ENCODE results near the gene ITPR2. TPM values are rescaled to one million over a fixed set of nuclear protein-coding genes. Genes with fewer than 3 reads are reported as not detected.
A peak's percentile ranks its signal among the peaks of the same experiment; 100 is the strongest.

The ITPR2 gene
- total RNA-seq, 1 donor from 2014 or later: 16.3 TPM

DNA sequence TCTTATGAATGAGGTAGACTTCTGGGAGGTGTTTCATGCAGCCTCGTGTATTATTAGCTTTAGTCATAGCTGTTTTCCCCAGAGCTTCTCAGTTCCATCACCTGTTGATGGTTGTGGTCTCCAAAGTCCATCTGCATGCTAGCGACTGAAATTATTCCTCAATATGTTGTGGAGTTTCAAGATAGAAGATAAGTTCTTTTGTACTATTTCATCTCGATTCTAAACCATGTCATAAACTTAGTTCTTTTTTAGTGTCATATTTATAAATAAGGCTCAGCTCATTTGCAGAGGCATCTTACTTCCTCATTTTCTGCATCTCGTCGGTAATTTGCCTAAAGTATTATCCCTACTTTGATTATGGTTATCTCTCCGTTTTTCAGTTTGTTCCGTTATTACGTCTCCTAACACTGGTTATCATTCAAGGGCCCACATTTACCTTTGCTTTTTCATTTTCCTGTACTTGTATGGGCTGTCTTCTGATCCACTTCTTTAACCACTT lies 119.1 kb downstream of the ITPR2 start:
- H3K36me3 ChIP-seq (ENCODE audit: control insufficient read depth, insufficient read depth, low read length): no peaks in the 10 kb centered on the region
- no peak for DNase-seq (ENCODE audit: low read depth)
- no peak overlapping the region for H3K4me3 ChIP-seq (ENCODE audit: low read depth, low read length)
- H3K27me3 ChIP-seq (ENCODE audit: control insufficient read depth, insufficient read depth, low read length): no peaks in the 10 kb centered on the region
- TF ChIP-seq, protein P1, sequence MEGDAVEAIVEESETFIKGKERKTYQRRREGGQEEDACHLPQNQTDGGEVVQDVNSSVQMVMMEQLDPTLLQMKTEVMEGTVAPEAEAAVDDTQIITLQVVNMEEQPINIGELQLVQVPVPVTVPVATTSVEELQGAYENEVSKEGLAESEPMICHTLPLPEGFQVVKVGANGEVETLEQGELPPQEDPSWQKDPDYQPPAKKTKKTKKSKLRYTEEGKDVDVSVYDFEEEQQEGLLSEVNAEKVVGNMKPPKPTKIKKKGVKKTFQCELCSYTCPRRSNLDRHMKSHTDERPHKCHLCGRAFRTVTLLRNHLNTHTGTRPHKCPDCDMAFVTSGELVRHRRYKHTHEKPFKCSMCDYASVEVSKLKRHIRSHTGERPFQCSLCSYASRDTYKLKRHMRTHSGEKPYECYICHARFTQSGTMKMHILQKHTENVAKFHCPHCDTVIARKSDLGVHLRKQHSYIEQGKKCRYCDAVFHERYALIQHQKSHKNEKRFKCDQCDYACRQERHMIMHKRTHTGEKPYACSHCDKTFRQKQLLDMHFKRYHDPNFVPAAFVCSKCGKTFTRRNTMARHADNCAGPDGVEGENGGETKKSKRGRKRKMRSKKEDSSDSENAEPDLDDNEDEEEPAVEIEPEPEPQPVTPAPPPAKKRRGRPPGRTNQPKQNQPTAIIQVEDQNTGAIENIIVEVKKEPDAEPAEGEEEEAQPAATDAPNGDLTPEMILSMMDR (IDR thresholded peaks at IDR 0.05; ENCODE audit: insufficient read depth, low read length, poor library complexity, severe bottlenecking): no peak

DNA sequence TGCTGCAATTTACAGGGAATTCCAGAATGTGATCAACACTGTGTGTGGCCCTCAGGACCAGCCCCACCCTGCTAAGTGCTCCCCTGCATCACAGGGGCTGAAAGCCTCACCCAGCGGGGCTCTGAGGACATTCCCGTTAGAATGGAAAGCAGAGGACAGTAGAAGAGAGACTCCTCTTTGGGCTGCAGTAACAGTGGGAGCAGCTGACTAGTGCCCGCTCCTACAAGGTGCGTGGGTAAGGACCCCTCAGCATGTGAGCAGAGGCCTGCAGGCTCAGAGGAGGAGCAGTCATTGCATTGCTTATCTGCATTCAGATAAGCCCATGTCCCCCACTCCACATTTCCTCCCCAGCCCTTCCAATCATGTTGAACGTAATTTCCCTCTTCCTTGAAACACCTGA lies 120.1 kb downstream of the ITPR2 start:
- no peaks in the 10 kb centered on the region for H3K27me3 ChIP-seq (ENCODE audit: control insufficient read depth, insufficient read depth, low read length)
- TF ChIP-seq, protein P1 (IDR thresholded peaks at IDR 0.05; ENCODE audit: insufficient read depth, low read length, poor library complexity, severe bottlenecking): no peak
- H3K4me3 ChIP-seq (ENCODE audit: low read depth, low read length): no peak overlapping the region
- DNase-seq (ENCODE audit: low read depth): no peak
- H3K36me3 ChIP-seq (ENCODE audit: control insufficient read depth, insufficient read depth, low read length): no peaks in the 10 kb centered on the region

DNA sequence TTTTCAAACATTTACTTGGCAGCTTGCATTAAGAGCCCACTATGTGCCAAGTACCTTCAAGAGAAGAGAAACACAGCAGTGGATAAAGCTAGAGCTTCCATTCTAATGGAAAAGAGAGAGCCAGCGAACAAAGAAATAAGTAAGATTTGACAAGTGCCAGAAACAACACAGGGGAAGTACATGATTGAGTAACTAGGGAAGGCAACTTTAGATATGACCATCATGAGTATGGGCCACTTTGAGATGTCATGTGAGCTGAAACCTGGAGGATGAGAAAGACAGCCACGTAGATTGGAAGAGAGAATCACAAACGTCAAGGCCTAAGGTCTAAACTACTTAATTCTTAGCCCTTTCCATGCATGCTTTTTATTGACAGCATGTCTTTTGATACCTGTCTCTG lies 121.4 kb downstream of the ITPR2 start:
- TF ChIP-seq, protein P1 (IDR thresholded peaks at IDR 0.05; ENCODE audit: insufficient read depth, low read length, poor library complexity, severe bottlenecking): no peak
- no peaks in the 10 kb centered on the region for H3K27me3 ChIP-seq (ENCODE audit: control insufficient read depth, insufficient read depth, low read length)
- H3K36me3 ChIP-seq (ENCODE audit: control insufficient read depth, insufficient read depth, low read length): no peaks in the 10 kb centered on the region
- H3K4me3 ChIP-seq (ENCODE audit: low read depth, low read length): no peak overlapping the region
- DNase-seq (ENCODE audit: low read depth): no peak

DNA sequence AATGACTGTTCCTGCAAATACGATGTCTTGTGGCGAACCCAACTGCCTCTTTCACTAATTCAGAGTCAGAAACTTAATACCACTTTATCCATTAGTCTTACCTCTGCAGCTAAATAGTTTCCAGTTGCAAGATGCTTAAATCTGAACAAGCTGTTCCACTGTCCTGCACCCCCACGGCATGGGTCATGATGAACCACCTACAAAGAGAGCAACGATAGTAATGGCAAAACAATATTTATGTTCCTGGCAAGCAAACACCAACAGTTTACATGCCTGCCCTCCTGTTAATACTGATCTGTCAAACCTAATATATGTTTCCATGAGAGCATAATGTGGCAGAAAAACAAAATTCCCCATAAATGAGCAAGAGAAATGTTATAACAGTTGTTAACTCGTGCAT lies 121.9 kb downstream of the ITPR2 start:
- no peak for DNase-seq (ENCODE audit: low read depth)
- TF ChIP-seq, protein P1 (IDR thresholded peaks at IDR 0.05; ENCODE audit: insufficient read depth, low read length, poor library complexity, severe bottlenecking): no peak
- H3K36me3 ChIP-seq (ENCODE audit: control insufficient read depth, insufficient read depth, low read length): no peaks in the 10 kb centered on the region
- no peak overlapping the region for H3K4me3 ChIP-seq (ENCODE audit: low read depth, low read length)
- H3K27me3 ChIP-seq (ENCODE audit: control insufficient read depth, insufficient read depth, low read length): no peaks in the 10 kb centered on the region

DNA sequence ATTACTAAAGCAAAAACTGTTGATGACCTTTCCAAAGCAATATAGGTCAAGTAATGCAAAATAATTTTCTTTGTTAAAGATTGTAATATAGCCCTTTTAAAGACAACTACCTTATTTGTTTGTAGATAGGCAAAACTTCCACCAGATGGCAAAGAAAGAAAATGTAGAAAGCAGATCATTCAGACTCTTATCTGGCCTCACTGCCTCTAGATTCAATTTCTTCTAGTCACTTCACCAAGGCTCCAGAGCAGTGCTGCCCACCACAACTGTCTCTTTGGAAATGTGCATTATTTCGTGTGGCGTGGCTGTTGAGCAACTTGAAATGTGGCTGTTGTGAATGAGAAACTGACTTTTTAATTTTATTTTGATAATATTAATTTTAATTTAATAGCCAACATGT lies 127.1 kb downstream of the ITPR2 start:
- TF ChIP-seq, protein P1 (IDR thresholded peaks at IDR 0.05; ENCODE audit: insufficient read depth, low read length, poor library complexity, severe bottlenecking): no peak
- no peaks in the 10 kb centered on the region for H3K36me3 ChIP-seq (ENCODE audit: control insufficient read depth, insufficient read depth, low read length)
- H3K27me3 ChIP-seq (ENCODE audit: control insufficient read depth, insufficient read depth, low read length): no peaks in the 10 kb centered on the region
- DNase-seq (ENCODE audit: low read depth): no peak
- H3K4me3 ChIP-seq (ENCODE audit: low read depth, low read length): no peak overlapping the region

DNA sequence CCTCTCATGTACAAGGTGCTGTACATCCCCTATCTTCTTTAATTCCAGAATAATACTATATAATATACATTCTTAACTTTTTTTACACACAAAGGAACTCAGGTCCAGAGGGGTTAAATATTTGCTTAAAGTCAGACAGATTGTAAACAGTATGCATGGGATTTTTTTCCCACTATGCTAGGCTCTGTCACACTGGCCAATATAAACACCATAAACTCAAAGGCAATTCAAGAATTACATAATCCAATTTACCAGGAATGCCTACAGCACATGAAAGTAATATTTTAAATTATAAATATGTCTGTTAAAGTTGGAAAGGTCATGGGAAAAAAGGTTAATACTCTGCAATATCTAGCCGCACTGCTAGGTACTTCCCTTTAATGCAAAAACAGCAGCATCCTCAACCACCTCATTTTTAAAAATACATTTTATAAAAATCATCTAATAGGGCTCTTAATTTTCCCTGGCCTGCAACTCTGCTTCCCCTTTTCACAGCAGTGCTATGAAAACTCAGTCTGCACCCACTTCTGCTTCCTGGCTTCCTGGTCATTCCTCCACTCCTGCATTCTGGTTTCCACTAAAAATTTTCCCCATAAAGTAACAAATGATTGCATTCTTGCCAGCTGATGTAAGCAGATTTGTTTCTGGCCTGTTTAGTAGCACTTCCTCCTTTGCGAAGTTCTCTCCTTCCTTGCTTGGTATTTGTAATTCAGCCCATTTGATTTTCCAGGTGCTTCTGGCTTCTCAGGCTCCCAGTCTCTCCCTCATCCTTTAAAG lies 128.1 kb downstream of the ITPR2 start:
- no peaks in the 10 kb centered on the region for H3K27me3 ChIP-seq (ENCODE audit: control insufficient read depth, insufficient read depth, low read length)
- peak; percentile 19 for DNase-seq (ENCODE audit: low read depth)
- H3K36me3 ChIP-seq (ENCODE audit: control insufficient read depth, insufficient read depth, low read length): no peaks in the 10 kb centered on the region
- TF ChIP-seq, protein P1 (IDR thresholded peaks at IDR 0.05; ENCODE audit: insufficient read depth, low read length, poor library complexity, severe bottlenecking): no peak
- no peak overlapping the region for H3K4me3 ChIP-seq (ENCODE audit: low read depth, low read length)

Measured in kidney epithelial cell (primary cell).